Neuronal stem cell (in vitro differentiated cells): ENCODE results near the gene GSG1L2.

Experiments
- DNase-seq: peaks from one replicate; pipeline ENCODE4 v3.0.0-alpha.2; 2013; ENCODE audit warnings: low spot score
- H2AFZ ChIP-seq: one replicate; pipeline ENCODE4 v1.6.1; 2013; ENCODE audit warnings: mild to moderate bottlenecking, low read length, inconsistent platforms
- H2AK5ac ChIP-seq: 2 replicates; pipeline ENCODE4 v1.6.1; 2013; ENCODE audit warnings: low read depth, mild to moderate bottlenecking, inconsistent platforms, low read length, moderate library complexity, mixed read lengths
- H2BK120ac ChIP-seq: 2 replicates; pipeline ENCODE4 v1.6.1; 2013; ENCODE audit warnings: low read depth, mild to moderate bottlenecking, inconsistent platforms, low read length, moderate library complexity, mixed read lengths
- H2BK12ac ChIP-seq: one replicate; pipeline ENCODE4 v1.6.1; 2013; ENCODE audit warnings: low read length, inconsistent platforms
- H2BK15ac ChIP-seq: 2 replicates; pipeline ENCODE4 v1.6.1; 2013; ENCODE audit warnings: mild to moderate bottlenecking, low read length, inconsistent platforms, mixed read lengths
- H2BK5ac ChIP-seq: one replicate; pipeline ENCODE4 v1.6.1; 2013; ENCODE audit warnings: inconsistent platforms, mild to moderate bottlenecking, low read length, moderate library complexity
- H3K14ac ChIP-seq: one replicate; pipeline ENCODE4 v1.6.1; 2013; ENCODE audit warnings: low read length, inconsistent platforms
- H3K18ac ChIP-seq: 2 replicates; pipeline ENCODE4 v1.6.1; 2013; ENCODE audit warnings: low read length, inconsistent platforms
- H3K23ac ChIP-seq: 2 replicates; pipeline ENCODE4 v1.6.1; 2013; ENCODE audit warnings: low read depth, mild to moderate bottlenecking, mixed read lengths, low read length, inconsistent platforms; ENCODE audit not compliant: poor library complexity
- H3K27ac ChIP-seq: replicated peaks from 3 replicates; pipeline ENCODE4 v1.5.1; 2013; ENCODE audit warnings: low read length, inconsistent platforms
- H3K27me3 ChIP-seq, 3 experiments: 2 replicates each; pipeline ENCODE4 v1.6.1; 2013; ENCODE audit warnings: low read length in 3 of 3, mild to moderate bottlenecking in 2 of 3, inconsistent platforms in 1 of 3, low read depth in 1 of 3, mixed read lengths in 1 of 3, moderate library complexity in 1 of 3; ENCODE audit not compliant: control insufficient read depth in 3 of 3, insufficient read depth in 3 of 3
- H3K36me3 ChIP-seq, 2 donors: replicated peaks in 1 of 2; 2 replicates each; pipeline ENCODE4 v1.6.1; 2013; ENCODE audit warnings: low read length in 2 of 2; ENCODE audit not compliant: control insufficient read depth in 2 of 2, insufficient read depth in 2 of 2
- H3K4ac ChIP-seq: 2 replicates; pipeline ENCODE4 v1.6.1; 2013; ENCODE audit warnings: inconsistent platforms, mild to moderate bottlenecking, low read length, moderate library complexity
- H3K4me1 ChIP-seq, 2 donors: 1 replicate in 1 of 2; 2 replicates in 1 of 2; pipeline ENCODE4 v1.6.1; 2013; ENCODE audit warnings: low read length in 2 of 2, low read depth in 1 of 2; ENCODE audit not compliant: control insufficient read depth in 2 of 2, insufficient read depth in 1 of 2
- H3K4me2 ChIP-seq: one replicate; pipeline ENCODE4 v1.6.1; 2013; ENCODE audit warnings: mild to moderate bottlenecking, low read length, inconsistent platforms; ENCODE audit not compliant: insufficient read depth, poor library complexity, severe bottlenecking
- H3K4me3 ChIP-seq, 2 donors: 2 replicates each; pipeline ENCODE4 v1.5.1; 2013; ENCODE audit warnings: low read length in 2 of 2, mild to moderate bottlenecking in 2 of 2, inconsistent platforms in 1 of 2, moderate library complexity in 1 of 2
- H3K79me1 ChIP-seq: one replicate; pipeline ENCODE4 v1.6.1; 2013; ENCODE audit warnings: low read depth, mild to moderate bottlenecking, inconsistent platforms, low read length, moderate library complexity
- H3K9ac ChIP-seq: one replicate; pipeline ENCODE4 v1.6.1; 2013; ENCODE audit warnings: mild to moderate bottlenecking, low read depth, low read length, inconsistent platforms; ENCODE audit not compliant: poor library complexity
- H3K9me3 ChIP-seq, 2 donors: replicated peaks in 1 of 2; 2 replicates each; pipeline versions ENCODE3 to v1.6.1; 2013; ENCODE audit warnings: low read length in 2 of 2, mild to moderate bottlenecking in 2 of 2, inconsistent platforms in 1 of 2, low read depth in 1 of 2, mixed read lengths in 1 of 2, moderate library complexity in 1 of 2; ENCODE audit not compliant: control insufficient read depth in 2 of 2, insufficient read depth in 1 of 2
- H4K8ac ChIP-seq: one replicate; pipeline ENCODE4 v1.6.1; 2013; ENCODE audit warnings: low read depth, mild to moderate bottlenecking, inconsistent platforms, low read length, moderate library complexity
- H4K91ac ChIP-seq: one replicate; pipeline ENCODE4 v1.6.1; 2013; ENCODE audit warnings: low read length, low read depth, mild to moderate bottlenecking, inconsistent platforms; ENCODE audit not compliant: poor library complexity
- WGBS, 2 donors: extraction: QIAGEN DNeasy Blood & Tissue Kit; methylation state at CpG; one replicate each; pipeline ENCODE4 v1.1.7; 2013; ENCODE audit warnings: missing lambda C conversion rate in 2 of 2, mixed read lengths in 1 of 2; ENCODE audit not compliant: insufficient read length in 2 of 2, insufficient replicate concordance in 1 of 2; ENCODE audit errors: extremely low coverage in 2 of 2; 5-methylcytosine and 5-hydroxymethylcytosine counted together

GSG1L2 gene

GRCh38 chr17:9837551-9838471 is 15.9 kb upstream of the GSG1L2 start:
- H2AFZ ChIP-seq = no peak overlapping the region
- DNase-seq = no peak

GRCh38 chr17:9833922-9834321 is 12.0 kb upstream of the GSG1L2 start:
- H3K4me1 ChIP-seq = no peaks in the 10 kb centered on the region
- no peak overlapping the region for H3K27ac ChIP-seq
- no peaks in the 10 kb centered on the region for H3K9me3 ChIP-seq
- no peak overlapping the region for H4K8ac ChIP-seq
- no peaks in the 10 kb centered on the region for H3K36me3 ChIP-seq
- H3K27me3 ChIP-seq = no peaks in the 10 kb centered on the region
- no peak overlapping the region for H2BK15ac ChIP-seq
- no peak overlapping the region for H3K4ac ChIP-seq
- no peak overlapping the region for H3K14ac ChIP-seq
- H2BK5ac ChIP-seq = no peak overlapping the region
- no peak overlapping the region for H3K23ac ChIP-seq
- H2AK5ac ChIP-seq = no peak overlapping the region
- H4K91ac ChIP-seq = no peak overlapping the region
- H3K79me1 ChIP-seq = no peaks in the 10 kb centered on the region
- no peak overlapping the region for H3K4me3 ChIP-seq
- no peak overlapping the region for H3K9ac ChIP-seq
- no peak overlapping the region for H3K4me2 ChIP-seq
- WGBS, 2 donors = no CpG with 5 or more reads among the region's 4 CpGs
- no peak overlapping the region for H2BK120ac ChIP-seq
- DNase-seq = no peak
- no peak overlapping the region for H3K18ac ChIP-seq
- no peak overlapping the region for H2BK12ac ChIP-seq
- no peak overlapping the region for H2AFZ ChIP-seq

More at GRCh38 chr17:9837551-9838471, 15.9 kb upstream of the GSG1L2 start:
- Histone ChIP-seq H3K23ac (no peak overlapping the region), H3K27me3 (no peaks in the 10 kb centered on the region), H3K18ac (no peak overlapping the region), H3K4me3 (no peak overlapping the region), H4K8ac (no peak overlapping the region), H3K36me3 (no peaks in the 10 kb centered on the region), H4K91ac (no peak overlapping the region), H3K9me3 (no peaks in the 10 kb centered on the region), H3K9ac (no peak overlapping the region), H3K14ac (no peak overlapping the region), H3K79me1 (no peaks in the 10 kb centered on the region), H2BK120ac (no peak overlapping the region), H2BK15ac (no peak overlapping the region), H3K4me2 (no peak overlapping the region), H3K4ac (no peak overlapping the region), H3K4me1 (no peaks in the 10 kb centered on the region), H2AK5ac (no peak overlapping the region), H3K27ac (no peak overlapping the region), H2BK5ac (no peak overlapping the region), H2BK12ac (no peak overlapping the region)
- WGBS, 2 donors = no CpG with 5 or more reads among the region's 11 CpGs

- Histone ChIP-seq H2AK5ac (no peak overlapping the region), H3K36me3 (no peaks in the 10 kb centered on the region), H2BK5ac (no peak overlapping the region), H3K4me2 (no peak overlapping the region), H3K9me3 (no peaks in the 10 kb centered on the region), H3K79me1 (no peaks in the 10 kb centered on the region), H2BK12ac (no peak overlapping the region), H2BK120ac (no peak overlapping the region), H3K4ac (no peak overlapping the region), H4K91ac (no peak overlapping the region), H2AFZ (no peak overlapping the region), H3K27me3 (no peaks in the 10 kb centered on the region), H3K23ac (no peak overlapping the region), H4K8ac (no peak overlapping the region), H3K4me3 (no peak overlapping the region), H3K14ac (no peak overlapping the region), H3K4me1 (peaks cover 0 to 2% of the 10 kb centered on the region in 2 donors), H3K27ac (no peak overlapping the region), H2BK15ac (no peak overlapping the region), H3K9ac (no peak overlapping the region), H3K18ac (no peak overlapping the region)
- no peak for DNase-seq
- WGBS, 2 donors = no CpG with 5 or more reads among the region's 2 CpGs
Measured at GRCh38 chr17:9830711-9831110, 8.8 kb upstream of the GSG1L2 start.

GRCh38 chr17:9829343-9829742 is 7.5 kb upstream of the GSG1L2 start:
- H3K4me2 ChIP-seq = no peak overlapping the region
- H2BK5ac ChIP-seq = no peak overlapping the region
- H2AFZ ChIP-seq = no peak overlapping the region
- no peak overlapping the region for H2AK5ac ChIP-seq
- no peak overlapping the region for H3K23ac ChIP-seq
- H3K4ac ChIP-seq = no peak overlapping the region
- no peak overlapping the region for H2BK120ac ChIP-seq
- no peak for DNase-seq
- H4K8ac ChIP-seq = no peak overlapping the region
- H4K91ac ChIP-seq = no peak overlapping the region
- no peak overlapping the region for H3K14ac ChIP-seq
- no peaks in the 10 kb centered on the region for H3K79me1 ChIP-seq
- H3K9me3 ChIP-seq = no peaks in the 10 kb centered on the region
- no peak overlapping the region for H2BK12ac ChIP-seq
- no peak overlapping the region for H2BK15ac ChIP-seq
- H3K4me3 ChIP-seq = no peak overlapping the region
- H3K4me1 ChIP-seq = peaks cover 0 to 2% of the 10 kb centered on the region in 2 donors
- H3K27me3 ChIP-seq = no peaks in the 10 kb centered on the region
- no peak overlapping the region for H3K18ac ChIP-seq
- no peak overlapping the region for H3K9ac ChIP-seq
- no CpG with 5 or more reads among the region's 2 CpGs for WGBS, 2 donors
- H3K27ac ChIP-seq = no peak overlapping the region
- no peaks in the 10 kb centered on the region for H3K36me3 ChIP-seq
